A673 (cell line): ENCODE data around the gene MAPKAPK5. TPM values are rescaled to one million over a fixed set of nuclear protein-coding genes. Genes with fewer than 3 reads are reported as not detected.
"Not testable (repeated sequence)": the region's sequence is repeated elsewhere in the genome, so short reads cannot be mapped to it uniquely, and the experiment has no call there.

Source experiments
- BruUV-seq: library from RNA; stranded (reverse); fragments of 400-500 nt; replicated peaks from 2 replicates; lab custom pipeline; 2021; lab: Mats Ljungman, UMichigan
- CTCF ChIA-PET: fragments of 300-600 bp; sonication (Branson Sonifier 250); formaldehyde crosslinking; loops from one replicate; lab custom pipeline; 2022; ENCODE audit warnings: antibody characterized with exemption; lab: Charles Lee
- POLR2A ChIA-PET: fragments of 300-600 bp; sonication (Branson Sonifier 250); formaldehyde crosslinking; loops from one replicate; lab custom pipeline; 2022; ENCODE audit warnings: antibody characterized with exemption; ENCODE audit not compliant: low non-redundant PET; lab: Charles Lee
- DNase-seq: peaks from one replicate; pipeline ENCODE4 v3.0.0-alpha.2; 2015; ENCODE audit warnings: low spot score
- H3K27ac ChIP-seq: fragments of 200-600 bp; sonication (generic); 2 replicates; pipeline ENCODE4 v1.5.1; 2016; ENCODE audit warnings: mixed run types, low read depth, mild to moderate bottlenecking, mixed read lengths, antibody characterized with exemption, low read length; ENCODE audit not compliant: poor library complexity, severe bottlenecking
- H3K27me3 ChIP-seq: fragments of 200-600 bp; sonication (generic); replicated peaks from 2 replicates; pipeline ENCODE4 v1.6.1; 2017; ENCODE audit warnings: mixed run types, low read depth, mild to moderate bottlenecking, mixed read lengths, antibody characterized with exemption, low read length; ENCODE audit not compliant: insufficient read depth, poor library complexity
- H3K36me3 ChIP-seq: fragments of 200-600 bp; sonication (generic); 2 replicates; pipeline ENCODE4 v1.6.1; 2016; ENCODE audit warnings: mixed run types, mild to moderate bottlenecking, mixed read lengths, antibody characterized with exemption, low read length; ENCODE audit not compliant: insufficient read depth, poor library complexity, severe bottlenecking
- H3K4me1 ChIP-seq: fragments of 200-600 bp; sonication (generic); 2 replicates; pipeline ENCODE4 v1.6.1; 2017; ENCODE audit warnings: mixed run types, mild to moderate bottlenecking, mixed read lengths, antibody characterized with exemption, low read length; ENCODE audit not compliant: insufficient read depth, poor library complexity, severe bottlenecking
- H3K4me3 ChIP-seq: fragments of 200-600 bp; sonication (generic); 2 replicates; pipeline ENCODE4 v1.5.1; 2016; ENCODE audit warnings: low read depth, mixed run types, mild to moderate bottlenecking, mixed read lengths, low read length; ENCODE audit not compliant: poor library complexity, severe bottlenecking
- H3K9me3 ChIP-seq: fragments of 200-600 bp; sonication (generic); 2 replicates; pipeline ENCODE4 v1.6.1; 2016; ENCODE audit warnings: mixed run types, low read depth, mild to moderate bottlenecking, mixed read lengths, antibody characterized with exemption, low read length; ENCODE audit not compliant: poor library complexity, severe bottlenecking
- EZH2 ChIP-seq: fragments of 200-600 bp; sonication (generic); IDR thresholded peaks from 2 replicates; pipeline ENCODE4 v1.6.1; 2017; ENCODE audit warnings: borderline replicate concordance, low read depth, mild to moderate bottlenecking, mixed read lengths, antibody characterized with exemption, low read length; ENCODE audit not compliant: poor library complexity, severe bottlenecking
- intact Hi-C: fragments of 100-400 bp; cut with micrococcal nuclease; formaldehyde crosslinking; loops from one replicate; pipeline ENCODE4 v1.10.0; 2022; ENCODE audit not compliant: unreplicated experiment
- microRNA-seq: library from miRNA; unstranded; fragments of <30 nt; microRNA quantifications from one replicate; pipeline ENCODE4 v1.2.0, GENCODE V29; 2021
- total RNA-seq: library from RNA; stranded (reverse); gene quantifications from 2 replicates; pipeline ENCODE4 v1.2.3, GENCODE V29; 2021
- TF ChIP-seq, protein P1 (sequence below): fragments of 300-800, 200-600 bp; sonication (generic); conservative IDR thresholded peaks from 2 replicates; pipeline ENCODE4 v1.5.1; 2017; ENCODE audit warnings: low read depth, mild to moderate bottlenecking, antibody characterized with exemption, low read length, moderate library complexity, mixed read lengths

The MAPKAPK5 gene
- total RNA-seq, 1 experiment from 2014 or later: 67.4 TPM

DNA sequence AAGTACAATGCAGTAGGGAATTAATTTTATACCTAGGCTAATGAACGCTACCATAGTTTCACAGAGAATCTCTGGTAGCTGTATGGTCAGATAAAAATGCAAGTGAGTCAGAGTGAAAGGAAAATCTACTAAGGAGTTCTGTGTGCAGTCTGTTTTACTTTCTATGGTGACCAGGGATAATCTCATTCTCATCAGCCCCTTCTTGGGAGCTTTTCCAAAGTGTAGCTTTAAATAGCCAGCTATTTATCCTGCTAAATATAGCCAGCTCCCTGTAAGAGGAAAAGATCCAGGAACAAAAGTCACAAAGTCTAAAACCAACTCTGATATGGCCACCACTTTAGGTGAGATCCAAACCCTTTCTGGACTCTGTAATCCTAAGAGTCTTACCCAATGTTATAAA is 95.4 kb downstream of the MAPKAPK5 start:
- Histone ChIP-seq H3K4me1 (no peaks in the 10 kb centered on the region), H3K27me3 (no peaks in the 10 kb centered on the region), H3K27ac (no peak overlapping the region), H3K36me3 (no peaks in the 10 kb centered on the region), H3K9me3 (no peaks in the 10 kb centered on the region), H3K4me3 (no peak overlapping the region)
- intact Hi-C loops: no loop called here
- ChIA-PET POLR2A (no interaction called here), CTCF (no interaction called here)
- BruUV-seq: no TSS peak
- TF ChIP-seq, protein P1, sequence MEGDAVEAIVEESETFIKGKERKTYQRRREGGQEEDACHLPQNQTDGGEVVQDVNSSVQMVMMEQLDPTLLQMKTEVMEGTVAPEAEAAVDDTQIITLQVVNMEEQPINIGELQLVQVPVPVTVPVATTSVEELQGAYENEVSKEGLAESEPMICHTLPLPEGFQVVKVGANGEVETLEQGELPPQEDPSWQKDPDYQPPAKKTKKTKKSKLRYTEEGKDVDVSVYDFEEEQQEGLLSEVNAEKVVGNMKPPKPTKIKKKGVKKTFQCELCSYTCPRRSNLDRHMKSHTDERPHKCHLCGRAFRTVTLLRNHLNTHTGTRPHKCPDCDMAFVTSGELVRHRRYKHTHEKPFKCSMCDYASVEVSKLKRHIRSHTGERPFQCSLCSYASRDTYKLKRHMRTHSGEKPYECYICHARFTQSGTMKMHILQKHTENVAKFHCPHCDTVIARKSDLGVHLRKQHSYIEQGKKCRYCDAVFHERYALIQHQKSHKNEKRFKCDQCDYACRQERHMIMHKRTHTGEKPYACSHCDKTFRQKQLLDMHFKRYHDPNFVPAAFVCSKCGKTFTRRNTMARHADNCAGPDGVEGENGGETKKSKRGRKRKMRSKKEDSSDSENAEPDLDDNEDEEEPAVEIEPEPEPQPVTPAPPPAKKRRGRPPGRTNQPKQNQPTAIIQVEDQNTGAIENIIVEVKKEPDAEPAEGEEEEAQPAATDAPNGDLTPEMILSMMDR: no peak
- no peak for TF ChIP-seq EZH2
- no peak for DNase-seq

DNA sequence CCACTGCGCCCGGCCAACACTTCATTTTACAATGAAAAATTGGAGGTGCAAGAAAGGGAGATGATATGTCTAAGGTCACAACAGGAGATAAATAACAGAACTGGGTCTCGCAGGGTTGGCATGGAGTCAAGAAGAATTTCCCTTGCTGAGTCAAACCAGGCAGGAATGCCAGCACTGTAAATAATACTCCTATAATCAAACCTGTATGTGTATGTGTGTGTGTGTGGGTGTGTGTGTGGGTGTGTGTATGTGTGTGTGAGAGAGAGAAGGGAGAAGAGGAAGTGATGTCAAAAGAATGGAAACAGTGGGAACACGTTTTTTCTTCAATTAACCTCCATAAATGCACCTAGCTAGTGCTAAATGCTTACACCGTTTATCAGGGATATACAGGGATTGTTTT is 100.5 kb downstream of the MAPKAPK5 start:
- BruUV-seq: no TSS peak
- POLR2A ChIA-PET: no interaction called here
- intact Hi-C loops: no loop called here

DNA sequence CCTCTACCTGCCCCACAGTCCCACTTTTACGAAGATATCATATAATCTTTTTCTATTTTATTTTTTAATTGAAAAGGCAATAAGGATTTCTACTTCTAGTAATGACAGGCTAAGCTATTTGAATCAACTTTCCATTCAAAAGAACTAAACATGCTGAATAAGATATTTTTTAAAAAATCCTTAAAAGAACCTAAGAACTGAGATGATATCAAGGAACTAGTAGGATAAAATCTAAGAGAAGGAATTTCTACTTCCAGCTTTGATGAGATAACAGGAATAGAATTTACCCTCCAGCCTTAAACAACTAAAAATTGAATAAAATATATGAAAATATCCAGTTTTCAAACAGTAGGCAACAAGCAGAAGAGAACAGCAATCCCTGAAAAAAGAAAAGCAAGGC is 101.9 kb downstream of the MAPKAPK5 start:
- H3K4me1 ChIP-seq: no peaks in the 10 kb centered on the region
- no peak for DNase-seq
- CTCF ChIA-PET: interaction anchor here (0.6 to 1.3 kb wide), 4 partner anchors 25 to 469 kb away, joined by 3 to 11 read pairs (median 5); no protein-coding TSS in a partner anchor
- POLR2A ChIA-PET: no interaction called here
- intact Hi-C loops: no loop called here
- H3K27ac ChIP-seq: no peak overlapping the region
- BruUV-seq: no TSS peak
- H3K4me3 ChIP-seq: no peak overlapping the region
- no peaks in the 10 kb centered on the region for H3K9me3 ChIP-seq
- H3K27me3 ChIP-seq: no peaks in the 10 kb centered on the region
- no peak for TF ChIP-seq EZH2
- no peaks in the 10 kb centered on the region for H3K36me3 ChIP-seq

More for the DNA sequence above, 100.5 kb downstream of the MAPKAPK5 start:
- Histone ChIP-seq H3K4me3 (no peak overlapping the region), H3K36me3 (no peaks in the 10 kb centered on the region), H3K27ac (no peak overlapping the region), H3K27me3 (no peaks in the 10 kb centered on the region), H3K4me1 (no peaks in the 10 kb centered on the region), H3K9me3 (no peaks in the 10 kb centered on the region)
- CTCF ChIA-PET: no interaction called here
- TF ChIP-seq EZH2: no peak
- TF ChIP-seq, protein P1: no peak
- no peak for DNase-seq

DNA sequence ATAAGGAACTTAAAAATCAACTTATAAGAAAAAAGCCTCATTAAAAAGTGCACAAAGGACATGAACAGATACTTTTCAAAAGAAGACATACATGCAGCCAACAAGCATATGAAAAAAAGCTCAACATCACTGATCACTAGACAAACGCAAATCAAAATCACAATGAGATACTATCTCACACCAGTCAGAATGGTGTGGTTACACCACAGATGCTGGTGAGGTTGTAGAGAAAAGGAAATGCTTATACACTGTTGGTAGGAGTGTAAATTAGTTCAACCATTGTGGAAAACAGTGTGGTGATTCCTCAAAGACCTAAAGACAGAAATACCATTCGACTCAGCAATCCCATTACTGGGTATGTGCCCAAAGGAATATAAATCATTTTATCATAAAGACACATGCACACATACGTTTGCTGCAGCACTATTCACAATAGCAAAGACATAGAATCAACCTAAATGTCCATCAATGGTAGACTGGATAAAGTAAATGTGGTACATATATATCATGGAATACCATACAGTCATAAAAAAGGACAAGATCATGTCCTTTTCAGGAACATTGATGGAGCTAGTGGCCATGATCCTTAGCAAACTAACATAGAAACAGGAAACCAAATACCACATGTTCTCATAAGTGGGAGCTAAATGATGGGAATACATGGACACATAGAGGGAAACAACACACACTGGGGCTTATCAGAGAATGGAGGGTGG is 109.1 kb downstream of the MAPKAPK5 start:
- H3K36me3 ChIP-seq, POLR2A ChIA-PET, BruUV-seq, CTCF ChIA-PET, H3K27me3 ChIP-seq, H3K4me3 ChIP-seq, H3K4me1 ChIP-seq, H3K27ac ChIP-seq, DNase-seq, H3K9me3 ChIP-seq: not testable (repeated sequence)
- intact Hi-C loops: loop anchor here (5.0 kb wide), 1 partner anchor 436 kb away; no protein-coding TSS in a partner anchor

Small RNA genes lying within 50 kb of the gene (microRNA-seq; reads per million reads assigned to microRNA genes)
- not detected for gene MIR6761

Other genes with a start within 250 kb of the MAPKAPK5 start
- 82.8 and 94.4 TPM in 2 replicates for gene ATXN2, start 242.9 kb upstream of the MAPKAPK5 start, total RNA-seq
- gene BRAP, start 156.3 kb upstream of the MAPKAPK5 start, total RNA-seq: 23.6 and 23.9 TPM in 2 replicates
- gene ACAD10, start 156.2 kb upstream of the MAPKAPK5 start, total RNA-seq: 32.9 and 38.8 TPM in 2 replicates
- 24.5 and 34.8 TPM in 2 replicates for gene ALDH2, start 75.3 kb upstream of the MAPKAPK5 start, total RNA-seq
- 12.0 and 13.6 TPM in 2 replicates for gene TMEM116, start 170.9 kb downstream of the MAPKAPK5 start, total RNA-seq
- gene ERP29, start 171.2 kb downstream of the MAPKAPK5 start, total RNA-seq: 109 and 116 TPM in 2 replicates